ENCODE data around the gene PLA2R1.

PLA2R1 gene

GRCh38 chr2:159985656-159986055 is 76.8 kb downstream of the PLA2R1 start:
- CTCF ChIA-PET: interaction anchor here (0.7 to 0.8 kb wide), 2 partner anchors 12 to 39 kb away, joined by 3 read pairs; no protein-coding TSS in a partner anchor
- POLR2A ChIA-PET (ENCODE audit: low non-redundant PET): no interaction called here
- DNase-seq (ENCODE audit: low spot score): no peak

GRCh38 chr2:159984034-159984433 is 78.4 kb downstream of the PLA2R1 start:
- no peak for DNase-seq (ENCODE audit: low spot score)
- TF ChIP-seq CTCF (conservative IDR thresholded peaks at IDR 0.05; ENCODE audit: low read depth): no peak
- POLR2A ChIA-PET (ENCODE audit: low non-redundant PET): no interaction called here
- H3K27ac ChIP-seq: no peak overlapping the region
- CTCF ChIA-PET: no interaction called here

More at GRCh38 chr2:159985656-159986055, 76.8 kb downstream of the PLA2R1 start:
- no peak for TF ChIP-seq CTCF (conservative IDR thresholded peaks at IDR 0.05; ENCODE audit: low read depth)
- H3K27ac ChIP-seq: 0 out of 2 replicates have a peak overlapping the region, but pooled peaks have one; percentile 35

- ChIA-PET CTCF (no interaction called here), POLR2A (ENCODE audit: low non-redundant PET) (no interaction called here)
- no peak for DNase-seq (ENCODE audit: low spot score)
- 0 out of 2 replicates have a peak overlapping the region, but pooled peaks have one; percentile 30 for H3K27ac ChIP-seq
- TF ChIP-seq CTCF (conservative IDR thresholded peaks at IDR 0.05; ENCODE audit: low read depth): no peak
Observed at GRCh38 chr2:159982842-159983785, 79.3 kb downstream of the PLA2R1 start.

DNA sequence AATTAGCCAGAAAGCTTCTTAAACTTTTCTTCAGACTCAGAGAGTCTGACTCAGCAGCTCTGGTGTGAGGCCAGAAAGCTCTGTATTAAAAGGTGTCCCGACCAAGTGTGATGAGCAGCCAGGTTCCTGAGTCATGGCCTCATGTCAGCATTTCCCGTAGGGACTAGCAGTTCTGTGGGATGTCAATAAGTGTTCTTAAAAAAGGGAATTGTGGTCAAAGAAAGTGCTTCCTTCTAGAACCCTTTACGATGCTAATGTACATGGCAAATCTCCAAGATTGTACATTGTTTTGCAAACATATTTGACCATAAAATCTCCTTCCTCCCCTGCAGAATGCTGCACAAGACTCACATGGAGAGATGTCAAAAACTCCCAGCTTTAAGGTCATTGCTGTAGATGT is 80.1 kb downstream of the PLA2R1 start:
- ChIA-PET CTCF (no interaction called here), POLR2A (ENCODE audit: low non-redundant PET) (no interaction called here)
- peak; percentile 83 for DNase-seq (ENCODE audit: low spot score)
- H3K27ac ChIP-seq: no peak overlapping the region
- no peak for TF ChIP-seq CTCF (conservative IDR thresholded peaks at IDR 0.05; ENCODE audit: low read depth)

DNA sequence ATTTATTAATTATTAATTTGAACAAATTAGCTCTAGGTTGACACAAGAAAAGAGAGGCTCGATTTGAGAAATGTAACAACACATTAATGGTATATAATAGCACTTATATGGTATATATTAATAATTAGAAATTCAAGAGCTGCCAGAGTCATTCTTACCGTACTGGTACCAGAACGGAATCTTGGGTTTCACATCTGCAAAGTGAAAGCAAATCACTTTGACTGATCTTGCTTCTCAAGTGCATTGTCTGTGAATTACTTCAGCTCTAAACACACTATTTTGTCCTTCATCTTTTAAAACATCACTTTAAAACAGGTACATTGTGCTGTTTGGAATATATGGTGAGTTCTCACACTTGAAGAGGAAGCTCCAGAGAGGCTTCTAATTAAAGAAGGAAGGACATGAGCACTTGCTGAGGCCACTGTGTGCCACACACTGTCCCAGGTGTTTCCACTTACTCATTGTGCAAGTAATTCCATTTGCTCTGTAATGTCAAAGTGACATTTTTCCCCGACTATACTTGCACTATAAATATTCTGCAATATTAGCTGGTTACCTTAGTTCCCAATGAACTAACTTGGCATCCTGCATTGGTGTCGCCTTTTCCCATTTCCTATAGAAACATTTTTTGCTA is 85.8 kb downstream of the PLA2R1 start:
- no peak overlapping the region for H3K27ac ChIP-seq
- no peak for DNase-seq (ENCODE audit: low spot score)
- CTCF ChIA-PET: interaction anchor here (0.7 kb wide), 1 partner anchor 37 kb away, joined by 3 read pairs; no protein-coding TSS in a partner anchor
- POLR2A ChIA-PET (ENCODE audit: low non-redundant PET): no interaction called here
- TF ChIP-seq CTCF (conservative IDR thresholded peaks at IDR 0.05; ENCODE audit: low read depth): no peak

DNA sequence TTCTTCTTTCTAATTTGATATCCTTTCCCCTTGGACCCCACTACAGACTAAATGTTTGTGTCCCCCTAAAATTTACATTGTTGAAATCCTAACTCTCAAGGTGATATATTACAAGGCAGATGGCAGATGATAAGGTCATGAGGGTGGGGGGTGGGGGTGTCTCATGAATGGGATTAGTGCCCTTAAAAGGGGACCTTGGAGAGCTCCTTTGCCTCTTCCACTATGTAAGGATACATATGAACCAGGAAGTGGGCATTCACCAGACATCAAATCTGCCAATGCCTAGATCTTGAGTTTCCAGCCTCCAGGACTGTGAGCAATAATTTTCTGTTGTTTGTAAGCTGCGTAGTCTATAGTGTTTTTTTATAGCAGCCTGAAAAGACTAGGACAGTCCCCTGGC is 89.1 kb downstream of the PLA2R1 start:
- ChIA-PET CTCF (interaction anchor here (0.6 kb wide), 2 partner anchors 997 to 1434 kb away, joined by 4 to 5 read pairs; no protein-coding TSS in a partner anchor), POLR2A (ENCODE audit: low non-redundant PET) (no interaction called here)
- no peak for TF ChIP-seq CTCF (conservative IDR thresholded peaks at IDR 0.05; ENCODE audit: low read depth)
- H3K27ac ChIP-seq: no peak overlapping the region
- no peak for DNase-seq (ENCODE audit: low spot score)

Measured in RWPE1 (cell line).